Measurements from ENCODE around the gene ACTN4. TPM values are rescaled to one million over a fixed set of nuclear protein-coding genes. Genes with fewer than 3 reads are reported as not detected.

ACTN4 gene
- total RNA-seq, 1 donor from 2014 or later = 454 TPM

- H3K4me1 ChIP-seq = peaks cover 46% of the 10 kb centered on the region
- peaks cover 98% of the 10 kb centered on the region for H3K36me3 ChIP-seq
- ATAC-seq = no peak
- no peak overlapping the region for H3K4me3 ChIP-seq
- no peaks in the 10 kb centered on the region for H3K9me3 ChIP-seq
- H3K27me3 ChIP-seq (ENCODE audit: low read depth) = no peaks in the 10 kb centered on the region
- intact Hi-C loops (cut with DNase I) = no loop called here
- TF ChIP-seq, protein P1, sequence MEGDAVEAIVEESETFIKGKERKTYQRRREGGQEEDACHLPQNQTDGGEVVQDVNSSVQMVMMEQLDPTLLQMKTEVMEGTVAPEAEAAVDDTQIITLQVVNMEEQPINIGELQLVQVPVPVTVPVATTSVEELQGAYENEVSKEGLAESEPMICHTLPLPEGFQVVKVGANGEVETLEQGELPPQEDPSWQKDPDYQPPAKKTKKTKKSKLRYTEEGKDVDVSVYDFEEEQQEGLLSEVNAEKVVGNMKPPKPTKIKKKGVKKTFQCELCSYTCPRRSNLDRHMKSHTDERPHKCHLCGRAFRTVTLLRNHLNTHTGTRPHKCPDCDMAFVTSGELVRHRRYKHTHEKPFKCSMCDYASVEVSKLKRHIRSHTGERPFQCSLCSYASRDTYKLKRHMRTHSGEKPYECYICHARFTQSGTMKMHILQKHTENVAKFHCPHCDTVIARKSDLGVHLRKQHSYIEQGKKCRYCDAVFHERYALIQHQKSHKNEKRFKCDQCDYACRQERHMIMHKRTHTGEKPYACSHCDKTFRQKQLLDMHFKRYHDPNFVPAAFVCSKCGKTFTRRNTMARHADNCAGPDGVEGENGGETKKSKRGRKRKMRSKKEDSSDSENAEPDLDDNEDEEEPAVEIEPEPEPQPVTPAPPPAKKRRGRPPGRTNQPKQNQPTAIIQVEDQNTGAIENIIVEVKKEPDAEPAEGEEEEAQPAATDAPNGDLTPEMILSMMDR (IDR thresholded peaks at IDR 0.05) = no peak
- DNase-seq = no peak
- no peak overlapping the region for H3K27ac ChIP-seq
Measured at GRCh38 chr19:38713865-38714264, 66.4 kb downstream of the ACTN4 start.

DNA sequence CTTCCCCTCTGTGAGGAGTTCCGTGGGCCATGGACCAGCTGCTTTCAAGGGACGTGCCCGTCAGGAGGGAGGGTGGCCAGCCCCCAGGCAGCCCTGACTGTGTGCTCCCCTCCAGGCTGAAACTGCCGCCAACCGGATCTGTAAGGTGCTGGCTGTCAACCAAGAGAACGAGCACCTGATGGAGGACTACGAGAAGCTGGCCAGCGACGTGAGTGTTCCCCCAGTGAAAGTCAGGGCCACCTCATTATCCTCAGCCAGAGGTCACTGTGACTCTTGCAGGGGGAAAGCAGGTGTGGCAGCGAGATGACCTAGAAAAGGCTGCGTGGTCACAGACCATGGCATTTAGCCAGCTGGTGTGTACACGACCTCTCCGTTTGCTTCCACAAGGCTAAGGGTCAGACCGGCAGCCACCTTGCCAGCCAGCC, 66.9 kb downstream of the ACTN4 start:
- intact Hi-C loops (cut with DNase I) = no loop called here
- ATAC-seq = no peak
- Histone ChIP-seq H3K9me3 (no peaks in the 10 kb centered on the region), H3K36me3 (peaks cover 98% of the 10 kb centered on the region), H3K4me1 (peaks cover 46% of the 10 kb centered on the region), H3K27ac (no peak overlapping the region), H3K27me3 (ENCODE audit: low read depth) (no peaks in the 10 kb centered on the region), H3K4me3 (no peak overlapping the region)
- DNase-seq = no peak
- TF ChIP-seq, protein P1 (IDR thresholded peaks at IDR 0.05) = no peak

- intact Hi-C loops (cut with DNase I) = no loop called here
- Histone ChIP-seq H3K36me3 (peaks cover 98% of the 10 kb centered on the region), H3K27me3 (ENCODE audit: low read depth) (no peaks in the 10 kb centered on the region), H3K27ac (no peak overlapping the region), H3K4me3 (no peak overlapping the region), H3K4me1 (peaks cover 47% of the 10 kb centered on the region), H3K9me3 (no peaks in the 10 kb centered on the region)
- TF ChIP-seq, protein P1 (IDR thresholded peaks at IDR 0.05) = no peak
- ATAC-seq (no peak), DNase-seq (no peak)
Measured at GRCh38 chr19:38715555-38715954, 68.1 kb downstream of the ACTN4 start.

DNA sequence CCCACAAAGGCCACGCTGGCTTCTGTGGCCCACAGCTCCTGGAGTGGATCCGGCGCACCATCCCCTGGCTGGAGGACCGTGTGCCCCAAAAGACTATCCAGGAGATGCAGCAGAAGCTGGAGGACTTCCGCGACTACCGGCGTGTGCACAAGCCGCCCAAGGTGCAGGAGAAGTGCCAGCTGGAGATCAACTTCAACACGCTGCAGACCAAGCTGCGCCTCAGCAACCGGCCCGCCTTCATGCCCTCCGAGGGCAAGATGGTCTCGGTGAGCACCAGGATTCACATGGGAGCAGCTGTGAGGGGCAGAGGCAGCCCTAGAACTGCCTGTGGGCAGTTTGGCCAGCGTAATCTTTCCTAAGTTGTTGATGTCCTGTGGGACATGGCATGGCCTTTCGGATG, 69.6 kb downstream of the ACTN4 start:
- intact Hi-C loops (cut with DNase I) = no loop called here
- TF ChIP-seq, protein P1 (IDR thresholded peaks at IDR 0.05) = no peak
- no peak overlapping the region for H3K4me3 ChIP-seq
- H3K4me1 ChIP-seq = peaks cover 42% of the 10 kb centered on the region
- DNase-seq (no peak), ATAC-seq (no peak)
- no peaks in the 10 kb centered on the region for H3K27me3 ChIP-seq (ENCODE audit: low read depth)
- peaks cover 98% of the 10 kb centered on the region for H3K36me3 ChIP-seq
- no peaks in the 10 kb centered on the region for H3K9me3 ChIP-seq
- no peak overlapping the region for H3K27ac ChIP-seq

DNA sequence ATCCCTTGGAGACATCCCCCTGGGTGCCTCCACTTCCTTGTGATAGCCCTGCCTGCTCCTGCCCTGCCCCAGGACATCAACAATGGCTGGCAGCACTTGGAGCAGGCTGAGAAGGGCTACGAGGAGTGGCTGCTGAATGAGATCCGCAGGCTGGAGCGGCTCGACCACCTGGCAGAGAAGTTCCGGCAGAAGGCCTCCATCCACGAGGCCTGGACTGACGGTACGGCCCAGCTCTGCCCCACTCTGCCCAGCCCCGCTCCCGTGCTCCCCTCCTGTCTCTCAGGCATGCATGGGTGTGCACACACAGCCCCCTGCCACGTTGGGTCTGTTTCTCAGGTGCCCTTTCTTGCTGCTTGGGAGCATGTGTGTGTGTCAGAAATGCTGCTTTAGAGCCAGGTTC, 70.4 kb downstream of the ACTN4 start:
- DNase-seq (no peak), ATAC-seq (no peak)
- intact Hi-C loops (cut with DNase I) = no loop called here
- H3K9me3 ChIP-seq = no peaks in the 10 kb centered on the region
- H3K36me3 ChIP-seq = peaks cover 98% of the 10 kb centered on the region
- peaks cover 39% of the 10 kb centered on the region for H3K4me1 ChIP-seq
- H3K4me3 ChIP-seq = no peak overlapping the region
- H3K27me3 ChIP-seq (ENCODE audit: low read depth) = no peaks in the 10 kb centered on the region
- TF ChIP-seq, protein P1 (IDR thresholded peaks at IDR 0.05) = no peak
- no peak overlapping the region for H3K27ac ChIP-seq
